Stimulated activated CD4-positive, alpha-beta T cell treated with anti-CD3 and anti-CD28 coated beads, Interleukin-2, amount 100 ng/mL, for 24 hours (primary cell): ENCODE results near the gene GPATCH11.

Source experiments
- DNase-seq, 2 donors: peaks; one replicate each; pipeline ENCODE4 v3.0.0-alpha.2; 2020

The GPATCH11 gene

DNA sequence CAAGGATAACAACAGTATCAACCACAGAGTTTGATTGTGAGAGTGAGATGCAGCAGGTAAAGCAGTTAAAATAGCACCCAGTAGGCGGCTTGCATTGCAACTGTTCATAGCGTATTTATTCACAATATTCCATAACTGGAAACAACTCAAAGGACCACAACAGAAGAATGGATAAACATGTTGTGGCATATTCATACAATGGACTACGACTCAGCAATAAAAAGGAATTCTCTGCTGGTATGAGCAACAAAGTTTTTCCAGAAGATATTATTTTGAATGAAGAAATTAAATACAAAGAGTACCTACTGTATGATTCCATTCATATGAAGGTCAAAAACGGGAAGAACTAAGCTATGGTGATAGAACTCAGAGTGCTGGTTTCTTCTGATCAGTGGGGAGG lies 25.2 kb downstream of the GPATCH11 start:
- no peak for DNase-seq

DNA sequence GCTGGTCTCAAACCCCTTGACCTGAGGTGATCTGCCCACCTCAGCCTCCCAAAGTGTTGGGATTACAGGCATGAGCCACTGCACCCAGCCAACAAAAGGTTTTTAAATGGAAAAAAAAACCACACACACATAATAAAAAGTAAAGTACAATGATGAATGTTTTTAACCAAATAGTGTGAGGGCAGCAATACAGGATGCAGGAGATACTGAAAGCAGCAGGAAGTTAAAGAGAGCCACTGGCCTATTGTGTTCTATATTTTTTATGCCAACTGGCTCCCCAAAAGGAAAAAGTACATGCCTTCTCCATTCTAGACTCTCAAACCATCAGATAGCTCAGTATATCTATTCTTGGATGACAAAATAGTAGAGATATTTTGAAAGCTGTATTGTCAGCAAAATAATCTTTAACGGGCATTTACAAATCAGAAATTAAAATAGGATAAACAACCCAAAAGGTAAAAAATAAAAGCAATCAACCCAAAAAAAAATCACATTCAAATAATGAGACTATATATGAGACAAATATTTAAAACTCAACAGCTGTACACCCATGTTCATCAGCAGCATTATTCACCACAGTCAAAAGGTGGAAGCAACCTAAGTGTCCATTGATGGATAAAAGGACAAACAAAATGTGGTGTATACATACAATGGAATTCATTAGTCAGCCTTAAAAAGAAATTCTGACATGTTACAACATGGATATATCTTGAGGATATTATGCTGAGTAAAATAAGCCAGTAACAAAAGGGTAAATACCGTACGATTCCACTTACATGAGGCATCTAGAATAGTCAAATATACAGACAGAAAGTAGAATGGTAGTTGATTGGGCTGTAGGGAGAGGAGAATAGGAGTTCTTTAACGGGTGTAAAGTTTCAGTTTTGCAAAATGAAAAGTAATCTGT lies 26.2 kb downstream of the GPATCH11 start:
- DNase-seq = no peak

DNA sequence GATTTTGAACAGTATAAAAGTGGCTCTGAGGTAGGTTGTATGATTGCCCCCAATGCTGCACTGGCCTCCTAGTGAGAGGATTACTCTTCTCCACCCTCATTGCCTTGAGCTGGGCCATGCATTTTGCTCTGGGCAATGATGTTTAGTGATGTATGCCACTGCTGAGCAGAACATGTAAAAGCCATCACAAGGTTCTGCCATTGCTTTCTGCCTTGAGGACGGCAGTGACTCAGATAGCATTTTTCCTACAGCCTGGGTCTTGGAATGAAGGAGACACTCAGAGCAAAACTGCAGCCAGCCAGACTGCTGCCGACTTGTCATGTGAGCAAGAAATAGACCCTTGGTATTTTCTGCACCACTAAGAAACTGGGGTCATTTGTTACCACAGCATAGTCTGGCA lies 27.6 kb downstream of the GPATCH11 start:
- DNase-seq = no peak

DNA sequence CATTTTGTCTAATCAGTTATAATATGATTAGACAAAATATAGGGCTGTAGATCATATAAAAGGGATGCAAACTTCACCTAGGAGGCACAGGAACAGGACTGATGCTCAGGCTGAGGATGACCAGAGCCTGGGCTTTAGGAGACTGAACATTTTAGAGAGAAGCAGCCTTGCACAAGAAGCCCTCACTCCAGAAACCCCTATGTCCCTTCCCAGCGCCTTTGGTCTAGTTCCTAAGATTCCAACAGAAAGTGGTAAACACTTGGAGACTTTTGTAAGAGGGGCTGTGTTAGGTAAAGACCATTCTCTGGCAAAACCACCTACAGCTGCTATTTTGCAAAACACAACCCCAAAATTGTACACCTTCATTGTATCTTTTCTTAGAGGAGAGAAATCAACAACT lies 33.2 kb downstream of the GPATCH11 start:
- DNase-seq = no peak

DNA sequence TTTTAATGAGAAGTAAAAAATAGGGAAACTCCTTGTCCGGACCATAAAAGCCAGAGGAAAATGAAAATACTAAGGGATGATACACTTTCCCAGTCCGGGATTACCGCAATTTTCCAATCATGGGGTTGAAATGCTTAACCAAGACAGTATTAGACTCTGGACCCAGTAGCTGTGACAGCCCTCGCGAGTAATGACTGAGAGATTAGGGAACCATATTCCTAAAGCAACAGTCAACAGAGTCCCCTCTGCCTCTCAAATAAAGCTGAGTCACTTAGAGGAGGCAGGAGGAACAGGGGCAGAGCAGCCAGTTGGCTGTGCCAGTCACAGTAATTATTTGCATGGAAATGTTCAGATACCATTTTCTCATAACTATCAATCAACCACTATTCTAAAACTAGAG lies 34.8 kb downstream of the GPATCH11 start:
- DNase-seq = no peak

DNA sequence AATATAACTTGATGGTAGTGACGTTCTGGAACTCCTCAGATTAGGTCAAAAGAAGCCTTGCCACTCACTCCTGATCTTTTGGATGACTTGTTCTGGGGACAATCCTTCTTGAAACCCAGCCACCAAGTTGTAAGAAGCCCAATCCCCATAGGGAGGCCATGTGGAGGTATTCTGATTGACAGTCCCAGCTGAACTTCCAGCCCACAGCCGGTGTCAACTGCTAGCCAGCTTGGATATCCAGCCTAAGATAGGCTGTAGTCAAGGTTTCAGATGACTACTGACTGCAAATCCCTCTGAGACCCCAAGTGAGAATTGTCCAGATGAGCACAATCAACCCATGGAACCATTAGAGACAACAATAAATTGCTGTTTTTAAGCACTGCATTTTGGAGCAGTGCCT lies 41.1 kb downstream of the GPATCH11 start:
- no peak for DNase-seq

DNA sequence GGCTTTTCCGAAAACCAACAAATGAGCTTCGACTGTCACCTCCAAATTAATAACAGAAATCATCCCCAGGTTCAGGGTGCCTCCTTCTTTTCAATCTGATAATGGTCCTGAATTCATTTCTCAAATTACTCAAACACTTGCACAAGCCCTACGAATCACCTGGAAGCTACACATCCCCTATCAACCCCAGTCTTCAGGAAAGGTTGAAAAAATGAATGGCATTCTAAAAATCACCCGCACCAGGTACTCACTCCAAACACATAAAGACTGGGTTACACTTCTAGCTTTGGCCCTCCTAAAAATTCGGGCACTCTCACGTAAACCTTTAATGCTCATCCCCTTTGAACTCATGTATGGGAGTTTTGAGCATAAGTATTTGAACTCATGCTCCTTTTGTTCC lies 48.6 kb downstream of the GPATCH11 start:
- no peak for DNase-seq

DNA sequence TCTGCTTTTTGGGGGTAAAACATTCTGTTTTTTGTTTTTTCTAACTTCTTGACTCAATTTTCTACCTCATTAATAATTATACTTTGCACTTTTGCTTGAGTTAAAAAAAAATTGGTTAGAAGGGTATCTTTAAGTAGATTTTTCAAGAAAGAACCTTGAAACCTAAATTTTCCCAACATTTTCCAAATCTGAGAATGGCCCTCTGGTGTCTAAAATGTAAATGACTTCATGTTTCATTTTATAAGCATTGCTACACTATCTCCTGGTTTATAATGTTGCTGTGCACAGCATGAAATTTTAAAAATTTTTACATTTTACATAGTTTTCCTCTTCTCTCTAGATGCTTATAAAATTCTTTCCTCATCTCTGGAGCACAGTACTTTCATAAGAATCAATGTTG lies 58.2 kb downstream of the GPATCH11 start:
- no peak for DNase-seq

DNA sequence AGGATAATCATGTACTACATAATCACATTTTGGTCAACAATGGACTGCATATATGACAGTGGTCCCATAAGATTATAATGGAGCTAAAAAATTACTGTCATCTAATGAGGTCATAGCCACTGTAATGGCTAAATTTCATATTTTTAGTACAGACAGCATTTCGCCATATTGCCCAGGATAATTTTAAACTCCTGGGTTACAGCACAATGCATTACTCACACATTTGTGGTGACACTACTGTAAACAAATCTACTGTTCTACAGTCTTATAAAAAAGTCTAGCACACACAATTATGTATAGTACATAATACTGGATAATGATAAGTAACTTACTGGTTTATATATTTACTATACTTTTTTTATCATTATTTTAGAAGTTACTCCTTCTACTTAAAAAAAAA lies 59.7 kb downstream of the GPATCH11 start:
- no peak for DNase-seq

DNA sequence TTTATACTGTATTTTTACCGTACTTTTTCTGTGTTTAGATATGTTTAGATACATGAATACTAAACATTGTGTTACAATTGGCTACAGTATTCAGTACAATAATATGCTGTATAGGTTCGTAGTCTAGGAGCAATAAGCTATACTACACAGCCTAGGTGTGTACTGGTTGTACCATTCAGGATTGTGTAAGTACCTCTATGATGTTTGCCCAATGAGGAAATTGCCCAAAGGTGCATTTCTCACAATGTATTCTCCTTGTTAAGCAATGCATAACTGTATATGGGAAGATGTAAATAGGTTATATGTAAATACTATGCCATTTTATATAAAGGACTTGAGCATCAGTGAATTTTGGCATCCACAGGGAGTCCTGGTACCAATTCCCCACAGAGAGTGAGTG lies 61.7 kb downstream of the GPATCH11 start:
- DNase-seq = no peak

DNA sequence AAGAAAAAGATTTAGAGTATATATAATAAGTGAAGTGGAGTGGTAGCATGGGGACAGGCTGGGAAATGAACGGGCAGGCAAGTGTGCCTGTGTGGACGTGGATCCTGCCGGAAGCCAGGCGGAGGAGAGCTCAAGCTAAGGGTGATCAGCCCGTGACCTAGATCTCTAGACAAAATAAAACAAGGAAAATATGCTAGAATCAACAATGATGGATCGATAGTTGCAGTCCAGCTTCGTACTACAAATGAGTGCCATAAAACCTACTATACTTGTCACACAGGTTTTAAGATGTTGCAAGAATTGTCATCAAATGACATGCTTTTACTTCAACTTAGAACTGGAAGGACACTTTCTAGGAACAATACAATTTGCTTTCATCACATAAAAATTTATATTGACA lies 64.0 kb downstream of the GPATCH11 start:
- DNase-seq = no peak
